Mesendoderm (in vitro differentiated cells): Measurements from ENCODE around the gene DUOX1.

ENCODE experiments used
- DNase-seq: peaks from one replicate; pipeline ENCODE4 v3.0.0; 2013
- H2AK5ac ChIP-seq: 2 replicates; pipeline ENCODE4 v1.6.1; 2013; ENCODE audit warnings: low read length, inconsistent platforms
- H2BK120ac ChIP-seq: 2 replicates; pipeline ENCODE4 v1.6.1; 2013; ENCODE audit warnings: low read depth, mild to moderate bottlenecking, low read length, moderate library complexity, mixed read lengths
- H2BK15ac ChIP-seq: replicated peaks from 2 replicates; pipeline ENCODE4 v1.6.1; 2013; ENCODE audit warnings: low read depth, mild to moderate bottlenecking, moderate library complexity
- H2BK5ac ChIP-seq: 2 replicates; pipeline ENCODE4 v1.6.1; 2013; ENCODE audit warnings: low read length, inconsistent platforms
- H3K18ac ChIP-seq: 2 replicates; pipeline ENCODE4 v1.6.1; 2013; ENCODE audit warnings: mild to moderate bottlenecking, low read length, mixed read lengths
- H3K23ac ChIP-seq: one replicate; pipeline ENCODE4 v1.6.1; 2013; ENCODE audit warnings: low read length
- H3K27ac ChIP-seq: 2 replicates; pipeline ENCODE4 v1.5.1; 2013; ENCODE audit warnings: low read depth, mild to moderate bottlenecking, inconsistent platforms, low read length, moderate library complexity
- H3K27me3 ChIP-seq: 2 replicates; pipeline ENCODE4 v1.6.1; 2013; ENCODE audit warnings: low read length, control low read depth, mild to moderate bottlenecking, inconsistent platforms; ENCODE audit not compliant: insufficient read depth, poor library complexity
- H3K36me3 ChIP-seq: 2 replicates; pipeline ENCODE4 v1.6.1; 2013; ENCODE audit warnings: low read length, inconsistent platforms; ENCODE audit not compliant: control insufficient read depth, insufficient read depth
- H3K4ac ChIP-seq: one replicate; pipeline ENCODE4 v1.6.1; 2013; ENCODE audit warnings: low read depth, mild to moderate bottlenecking, low read length, moderate library complexity
- H3K4me1 ChIP-seq: 2 replicates; pipeline ENCODE4 v1.6.1; 2013; ENCODE audit warnings: low read depth, low read length, inconsistent platforms; ENCODE audit not compliant: control insufficient read depth
- H3K4me2 ChIP-seq: 2 replicates; pipeline ENCODE4 v1.6.1; 2013; ENCODE audit warnings: low read length
- H3K4me3 ChIP-seq: 2 replicates; pipeline ENCODE4 v1.5.1; 2013; ENCODE audit warnings: mild to moderate bottlenecking, low read length
- H3K56ac ChIP-seq: one replicate; pipeline ENCODE4 v1.6.1; 2013; ENCODE audit warnings: low read length
- H3K79me1 ChIP-seq: 2 replicates; pipeline ENCODE4 v1.6.1; 2013; ENCODE audit warnings: low read length, inconsistent platforms
- H3K79me2 ChIP-seq: 2 replicates; pipeline ENCODE4 v1.6.1; 2013; ENCODE audit warnings: mild to moderate bottlenecking, low read length; ENCODE audit not compliant: control insufficient read depth, insufficient read depth
- H3K9ac ChIP-seq: 2 replicates; pipeline ENCODE4 v1.6.1; 2013; ENCODE audit warnings: low read length, inconsistent platforms
- H4K5ac ChIP-seq: one replicate; pipeline ENCODE4 v1.6.1; 2013; ENCODE audit warnings: low read length
- H4K8ac ChIP-seq: one replicate; pipeline ENCODE4 v1.6.1; 2013; ENCODE audit warnings: low read depth, mild to moderate bottlenecking, control low read depth, low read length, moderate library complexity
- WGBS: extraction: QIAGEN DNeasy Blood & Tissue Kit; methylation state at CpG from one replicate; pipeline ENCODE4 v1.1.7; 2013; ENCODE audit warnings: low lambda C conversion rate, missing lambda C conversion rate; ENCODE audit not compliant: insufficient coverage; ENCODE audit errors: extremely low coverage; 5-methylcytosine and 5-hydroxymethylcytosine counted together

Gene DUOX1

GRCh38 chr15:45093622-45094357, 36.0 kb upstream of the DUOX1 start:
- no CpG with 5 or more reads among the region's 11 CpGs for WGBS
- DNase-seq: no peak

DNA sequence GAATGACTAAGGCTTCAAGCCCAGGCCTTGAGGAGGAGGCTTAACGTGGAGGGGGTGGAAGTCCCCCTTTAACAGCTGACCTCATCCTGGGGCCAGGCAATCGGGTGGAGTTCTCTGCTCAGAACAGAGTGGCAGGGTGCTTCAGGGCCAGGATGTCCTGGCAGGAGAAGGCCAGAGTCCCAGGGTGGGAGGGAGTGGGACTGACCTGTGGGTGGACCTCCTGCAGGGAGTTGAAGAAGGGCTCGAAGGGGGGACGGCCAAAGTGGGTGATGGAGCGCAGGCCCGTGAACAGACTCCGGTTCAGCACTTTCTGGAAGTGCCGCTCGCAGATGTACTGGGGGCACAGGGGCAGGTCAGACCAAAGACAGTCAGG, 35.5 kb upstream of the DUOX1 start:
- H3K23ac ChIP-seq: no peak overlapping the region
- H3K79me1 ChIP-seq: no peaks in the 10 kb centered on the region
- H3K27me3 ChIP-seq: no peaks in the 10 kb centered on the region

More at GRCh38 chr15:45093622-45094357, 36.0 kb upstream of the DUOX1 start:
- Histone ChIP-seq H3K79me1 (no peaks in the 10 kb centered on the region), H3K23ac (no peak overlapping the region), H2AK5ac (no peak overlapping the region), H3K4ac (no peak overlapping the region), H3K4me3 (no peak overlapping the region), H3K36me3 (no peaks in the 10 kb centered on the region), H4K5ac (no peak overlapping the region), H3K18ac (no peak overlapping the region), H3K27me3 (no peaks in the 10 kb centered on the region), H4K8ac (no peak overlapping the region), H2BK15ac (no peak overlapping the region), H3K56ac (no peak overlapping the region), H3K27ac (no peak overlapping the region), H3K79me2 (no peaks in the 10 kb centered on the region), H2BK5ac (no peak overlapping the region), H2BK120ac (no peak overlapping the region), H3K4me2 (no peak overlapping the region), H3K9ac (no peak overlapping the region), H3K4me1 (no peaks in the 10 kb centered on the region)

GRCh38 chr15:45095661-45096060, 34.1 kb upstream of the DUOX1 start:
- H2BK120ac ChIP-seq: no peak overlapping the region
- H3K79me1 ChIP-seq: no peaks in the 10 kb centered on the region
- H2BK5ac ChIP-seq: no peak overlapping the region
- H3K27ac ChIP-seq: no peak overlapping the region
- H3K56ac ChIP-seq: no peak overlapping the region
- H3K4ac ChIP-seq: no peak overlapping the region
- H3K4me3 ChIP-seq: no peak overlapping the region
- no peak overlapping the region for H3K23ac ChIP-seq
- H3K79me2 ChIP-seq: no peaks in the 10 kb centered on the region
- no peak overlapping the region for H3K4me2 ChIP-seq
- H4K8ac ChIP-seq: no peak overlapping the region
- no peak overlapping the region for H2BK15ac ChIP-seq
- H4K5ac ChIP-seq: no peak overlapping the region
- no peak overlapping the region for H3K9ac ChIP-seq
- DNase-seq: no peak
- H3K27me3 ChIP-seq: no peaks in the 10 kb centered on the region
- no CpG with 5 or more reads among the region's 11 CpGs for WGBS
- H3K18ac ChIP-seq: no peak overlapping the region
- no peaks in the 10 kb centered on the region for H3K4me1 ChIP-seq
- no peaks in the 10 kb centered on the region for H3K36me3 ChIP-seq
- no peak overlapping the region for H2AK5ac ChIP-seq

More for the DNA sequence above, 35.5 kb upstream of the DUOX1 start:
- Histone ChIP-seq H3K27ac (no peak overlapping the region), H3K4me2 (no peak overlapping the region), H2AK5ac (no peak overlapping the region), H4K8ac (no peak overlapping the region), H2BK5ac (no peak overlapping the region), H3K18ac (no peak overlapping the region), H2BK120ac (no peak overlapping the region), H3K4me3 (no peak overlapping the region), H3K56ac (no peak overlapping the region), H3K79me2 (no peaks in the 10 kb centered on the region), H2BK15ac (no peak overlapping the region), H3K9ac (no peak overlapping the region), H4K5ac (no peak overlapping the region), H3K36me3 (no peaks in the 10 kb centered on the region), H3K4ac (no peak overlapping the region), H3K4me1 (no peaks in the 10 kb centered on the region)
- no CpG with 5 or more reads among the region's 9 CpGs for WGBS
- no peak for DNase-seq

DNA sequence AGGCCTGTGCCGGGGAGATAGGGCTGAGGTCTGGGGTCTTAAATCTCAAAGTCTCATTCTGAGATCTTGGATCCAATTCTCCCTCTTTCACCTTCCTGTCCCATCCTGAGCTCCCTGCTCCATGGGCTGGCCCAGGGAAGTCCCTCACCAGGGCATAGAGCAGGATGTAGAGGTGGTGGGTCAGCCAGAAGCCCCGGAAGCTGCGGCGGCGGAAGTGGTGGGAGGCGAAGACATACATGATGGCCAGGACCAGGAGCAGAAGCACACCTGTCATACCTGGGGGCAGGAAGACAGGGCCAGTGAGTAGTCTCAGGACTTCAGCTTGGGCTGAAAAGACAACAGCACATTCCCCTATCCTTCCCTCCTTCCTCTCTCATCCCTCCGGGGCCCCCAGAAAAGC, 32.3 kb upstream of the DUOX1 start:
- Histone ChIP-seq H3K23ac (no peak overlapping the region), H2BK120ac (no peak overlapping the region), H3K56ac (no peak overlapping the region), H3K79me2 (no peaks in the 10 kb centered on the region), H3K4me1 (no peaks in the 10 kb centered on the region), H2BK5ac (no peak overlapping the region), H3K79me1 (no peaks in the 10 kb centered on the region), H3K4me2 (no peak overlapping the region), H3K36me3 (no peaks in the 10 kb centered on the region), H3K27me3 (no peaks in the 10 kb centered on the region), H3K4me3 (no peak overlapping the region), H3K4ac (no peak overlapping the region), H3K27ac (no peak overlapping the region), H2BK15ac (no peak overlapping the region), H3K9ac (no peak overlapping the region), H3K18ac (no peak overlapping the region), H2AK5ac (no peak overlapping the region), H4K8ac (no peak overlapping the region), H4K5ac (no peak overlapping the region)
- WGBS: no CpG with 5 or more reads among the region's 7 CpGs
- DNase-seq: no peak

GRCh38 chr15:45099549-45100165, 30.1 kb upstream of the DUOX1 start:
- Histone ChIP-seq H4K8ac (no peak overlapping the region), H2AK5ac (no peak overlapping the region), H2BK15ac (no peak overlapping the region), H3K4me1 (no peaks in the 10 kb centered on the region), H3K23ac (no peak overlapping the region), H3K18ac (no peak overlapping the region), H3K79me2 (no peaks in the 10 kb centered on the region), H2BK120ac (no peak overlapping the region), H3K36me3 (no peaks in the 10 kb centered on the region), H3K4me2 (no peak overlapping the region), H3K27ac (no peak overlapping the region), H3K4ac (no peak overlapping the region), H3K9ac (no peak overlapping the region), H2BK5ac (no peak overlapping the region), H3K27me3 (no peaks in the 10 kb centered on the region), H4K5ac (no peak overlapping the region), H3K56ac (no peak overlapping the region), H3K79me1 (no peaks in the 10 kb centered on the region), H3K4me3 (no peak overlapping the region)
- DNase-seq: no peak
- WGBS: no CpG with 5 or more reads among the region's 23 CpGs
